ENCODE measurements around the gene ERBB2.

GRCh38 chr17:39675390-39676082, 24.3 kb upstream of the ERBB2 start:
- TF ChIP-seq POLR2A (IDR thresholded peaks at IDR 0.05) = no peak
- TF ChIP-seq CTCF (IDR thresholded peaks at IDR 0.05) = no peak

Measured in right lobe of liver (tissue), 4 donors.